GM12878 (cell line): ENCODE results near the gene SLF2.

ENCODE experiments used
- EP300 ChIP-seq, 2 experiments: fragments of 150-350 bp in 1 of 2; IDR thresholded peaks; 2 replicates each; pipeline ENCODE4 v1.6.1; 2011 to 2012; ENCODE audit warnings: low read depth in 2 of 2, low read length in 2 of 2, borderline replicate concordance in 1 of 2, improper control_type of control experiment in 1 of 2, inconsistent platforms in 1 of 2; ENCODE audit not compliant: control insufficient read depth in 1 of 2
- MEF2A ChIP-seq: IDR thresholded peaks from 2 replicates; pipeline ENCODE4 v1.6.1; 2011; ENCODE audit warnings: low read depth, mild to moderate bottlenecking, low read length, moderate library complexity; ENCODE audit not compliant: insufficient read depth
- MYC ChIP-seq: IDR thresholded peaks from 2 replicates; pipeline ENCODE4 v1.6.1; 2011; ENCODE audit warnings: mild to moderate bottlenecking, low read length, moderate library complexity, inconsistent platforms; ENCODE audit not compliant: insufficient read depth, insufficient replicate concordance, insufficient read length, severe bottlenecking
- NRF1 ChIP-seq: conservative IDR thresholded peaks from 2 replicates; pipeline ENCODE4 v1.6.1; 2011; ENCODE audit warnings: mild to moderate bottlenecking, low read depth, low read length, improper control_type of control experiment
- POLR2A ChIP-seq: IDR thresholded peaks from 2 replicates; pipeline ENCODE4 v1.6.1; 2011; ENCODE audit warnings: low read depth, mild to moderate bottlenecking, low read length
- RAD51 ChIP-seq: fragments of 450-650 bp; IDR thresholded peaks from 2 replicates; pipeline ENCODE4 v1.6.1; 2016; ENCODE audit warnings: moderate library complexity, mild to moderate bottlenecking, inconsistent platforms
- TF ChIP-seq, protein P1 (sequence below): IDR thresholded peaks from 2 replicates; pipeline ENCODE4 v1.6.1; 2011; ENCODE audit warnings: low read depth, low read length, improper control_type of control experiment, borderline replicate concordance
- TF ChIP-seq, protein P2 (sequence below): IDR thresholded peaks from 2 replicates; pipeline ENCODE4 v1.6.1; 2012; ENCODE audit warnings: mild to moderate bottlenecking, low read depth, low read length
- TF ChIP-seq, protein P3 (sequence below): fragments of 450-650 bp; IDR thresholded peaks from 2 replicates; pipeline ENCODE4 v1.6.1; 2016; ENCODE audit warnings: mild to moderate bottlenecking, moderate library complexity, borderline replicate concordance
- TF ChIP-seq, protein P4 (sequence below): fragments of 450-650 bp; IDR thresholded peaks from 2 replicates; pipeline ENCODE4 v1.6.1; 2017; ENCODE audit warnings: mild to moderate bottlenecking, low read depth, inconsistent platforms; ENCODE audit not compliant: poor library complexity, severe bottlenecking

DNA sequence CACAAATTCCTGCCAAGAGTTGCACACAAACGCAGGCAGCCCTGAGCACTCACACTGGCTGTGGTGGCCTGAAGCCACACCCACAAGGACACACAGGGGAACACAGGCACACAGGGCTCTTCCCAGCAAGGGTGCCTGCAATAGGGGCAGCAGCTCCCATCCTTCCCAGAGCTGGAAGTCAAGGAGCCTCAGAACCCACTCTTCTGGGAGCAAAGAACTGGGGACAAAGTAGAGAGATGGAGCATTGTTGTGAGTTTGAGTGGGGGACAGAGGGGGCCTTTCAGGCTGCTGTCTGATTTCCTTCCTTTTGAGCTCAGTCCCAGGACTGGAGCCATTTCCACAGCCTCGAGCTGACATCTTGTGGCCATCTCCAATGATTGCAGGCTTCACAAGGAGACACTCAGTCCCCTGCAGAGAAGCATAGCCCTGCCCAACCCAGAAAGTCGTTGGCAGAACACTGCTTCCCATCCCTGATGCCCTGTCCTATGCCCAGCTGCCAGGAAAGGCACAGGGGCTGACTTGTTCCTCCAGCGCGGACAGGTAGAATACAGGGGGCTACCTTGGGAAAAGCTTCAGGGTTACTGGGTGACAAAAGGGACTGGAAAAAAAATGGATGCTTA lies 34.4 kb upstream of the SLF2 start:
- TF ChIP-seq MEF2A (no peak), POLR2A (no peak), RAD51 (no peak), EP300 (IDR thresholded peaks at IDR 0.05; ENCODE audit: borderline replicate concordance in 1 of 2, control insufficient read depth in 1 of 2, low read depth in 2 of 2, low read length in 2 of 2) (no peak), NRF1 (no peak), MYC (no peak)
- TF ChIP-seq, protein P1, sequence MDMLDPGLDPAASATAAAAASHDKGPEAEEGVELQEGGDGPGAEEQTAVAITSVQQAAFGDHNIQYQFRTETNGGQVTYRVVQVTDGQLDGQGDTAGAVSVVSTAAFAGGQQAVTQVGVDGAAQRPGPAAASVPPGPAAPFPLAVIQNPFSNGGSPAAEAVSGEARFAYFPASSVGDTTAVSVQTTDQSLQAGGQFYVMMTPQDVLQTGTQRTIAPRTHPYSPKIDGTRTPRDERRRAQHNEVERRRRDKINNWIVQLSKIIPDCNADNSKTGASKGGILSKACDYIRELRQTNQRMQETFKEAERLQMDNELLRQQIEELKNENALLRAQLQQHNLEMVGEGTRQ: no peak
- TF ChIP-seq, protein P2, sequence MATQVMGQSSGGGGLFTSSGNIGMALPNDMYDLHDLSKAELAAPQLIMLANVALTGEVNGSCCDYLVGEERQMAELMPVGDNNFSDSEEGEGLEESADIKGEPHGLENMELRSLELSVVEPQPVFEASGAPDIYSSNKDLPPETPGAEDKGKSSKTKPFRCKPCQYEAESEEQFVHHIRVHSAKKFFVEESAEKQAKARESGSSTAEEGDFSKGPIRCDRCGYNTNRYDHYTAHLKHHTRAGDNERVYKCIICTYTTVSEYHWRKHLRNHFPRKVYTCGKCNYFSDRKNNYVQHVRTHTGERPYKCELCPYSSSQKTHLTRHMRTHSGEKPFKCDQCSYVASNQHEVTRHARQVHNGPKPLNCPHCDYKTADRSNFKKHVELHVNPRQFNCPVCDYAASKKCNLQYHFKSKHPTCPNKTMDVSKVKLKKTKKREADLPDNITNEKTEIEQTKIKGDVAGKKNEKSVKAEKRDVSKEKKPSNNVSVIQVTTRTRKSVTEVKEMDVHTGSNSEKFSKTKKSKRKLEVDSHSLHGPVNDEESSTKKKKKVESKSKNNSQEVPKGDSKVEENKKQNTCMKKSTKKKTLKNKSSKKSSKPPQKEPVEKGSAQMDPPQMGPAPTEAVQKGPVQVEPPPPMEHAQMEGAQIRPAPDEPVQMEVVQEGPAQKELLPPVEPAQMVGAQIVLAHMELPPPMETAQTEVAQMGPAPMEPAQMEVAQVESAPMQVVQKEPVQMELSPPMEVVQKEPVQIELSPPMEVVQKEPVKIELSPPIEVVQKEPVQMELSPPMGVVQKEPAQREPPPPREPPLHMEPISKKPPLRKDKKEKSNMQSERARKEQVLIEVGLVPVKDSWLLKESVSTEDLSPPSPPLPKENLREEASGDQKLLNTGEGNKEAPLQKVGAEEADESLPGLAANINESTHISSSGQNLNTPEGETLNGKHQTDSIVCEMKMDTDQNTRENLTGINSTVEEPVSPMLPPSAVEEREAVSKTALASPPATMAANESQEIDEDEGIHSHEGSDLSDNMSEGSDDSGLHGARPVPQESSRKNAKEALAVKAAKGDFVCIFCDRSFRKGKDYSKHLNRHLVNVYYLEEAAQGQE: no peak
- TF ChIP-seq, protein P3, sequence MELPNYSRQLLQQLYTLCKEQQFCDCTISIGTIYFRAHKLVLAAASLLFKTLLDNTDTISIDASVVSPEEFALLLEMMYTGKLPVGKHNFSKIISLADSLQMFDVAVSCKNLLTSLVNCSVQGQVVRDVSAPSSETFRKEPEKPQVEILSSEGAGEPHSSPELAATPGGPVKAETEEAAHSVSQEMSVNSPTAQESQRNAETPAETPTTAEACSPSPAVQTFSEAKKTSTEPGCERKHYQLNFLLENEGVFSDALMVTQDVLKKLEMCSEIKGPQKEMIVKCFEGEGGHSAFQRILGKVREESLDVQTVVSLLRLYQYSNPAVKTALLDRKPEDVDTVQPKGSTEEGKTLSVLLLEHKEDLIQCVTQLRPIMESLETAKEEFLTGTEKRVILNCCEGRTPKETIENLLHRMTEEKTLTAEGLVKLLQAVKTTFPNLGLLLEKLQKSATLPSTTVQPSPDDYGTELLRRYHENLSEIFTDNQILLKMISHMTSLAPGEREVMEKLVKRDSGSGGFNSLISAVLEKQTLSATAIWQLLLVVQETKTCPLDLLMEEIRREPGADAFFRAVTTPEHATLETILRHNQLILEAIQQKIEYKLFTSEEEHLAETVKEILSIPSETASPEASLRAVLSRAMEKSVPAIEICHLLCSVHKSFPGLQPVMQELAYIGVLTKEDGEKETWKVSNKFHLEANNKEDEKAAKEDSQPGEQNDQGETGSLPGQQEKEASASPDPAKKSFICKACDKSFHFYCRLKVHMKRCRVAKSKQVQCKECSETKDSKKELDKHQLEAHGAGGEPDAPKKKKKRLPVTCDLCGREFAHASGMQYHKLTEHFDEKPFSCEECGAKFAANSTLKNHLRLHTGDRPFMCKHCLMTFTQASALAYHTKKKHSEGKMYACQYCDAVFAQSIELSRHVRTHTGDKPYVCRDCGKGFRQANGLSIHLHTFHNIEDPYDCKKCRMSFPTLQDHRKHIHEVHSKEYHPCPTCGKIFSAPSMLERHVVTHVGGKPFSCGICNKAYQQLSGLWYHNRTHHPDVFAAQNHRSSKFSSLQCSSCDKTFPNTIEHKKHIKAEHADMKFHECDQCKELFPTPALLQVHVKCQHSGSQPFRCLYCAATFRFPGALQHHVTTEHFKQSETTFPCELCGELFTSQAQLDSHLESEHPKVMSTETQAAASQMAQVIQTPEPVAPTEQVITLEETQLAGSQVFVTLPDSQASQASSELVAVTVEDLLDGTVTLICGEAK: no peak
- TF ChIP-seq, protein P4, sequence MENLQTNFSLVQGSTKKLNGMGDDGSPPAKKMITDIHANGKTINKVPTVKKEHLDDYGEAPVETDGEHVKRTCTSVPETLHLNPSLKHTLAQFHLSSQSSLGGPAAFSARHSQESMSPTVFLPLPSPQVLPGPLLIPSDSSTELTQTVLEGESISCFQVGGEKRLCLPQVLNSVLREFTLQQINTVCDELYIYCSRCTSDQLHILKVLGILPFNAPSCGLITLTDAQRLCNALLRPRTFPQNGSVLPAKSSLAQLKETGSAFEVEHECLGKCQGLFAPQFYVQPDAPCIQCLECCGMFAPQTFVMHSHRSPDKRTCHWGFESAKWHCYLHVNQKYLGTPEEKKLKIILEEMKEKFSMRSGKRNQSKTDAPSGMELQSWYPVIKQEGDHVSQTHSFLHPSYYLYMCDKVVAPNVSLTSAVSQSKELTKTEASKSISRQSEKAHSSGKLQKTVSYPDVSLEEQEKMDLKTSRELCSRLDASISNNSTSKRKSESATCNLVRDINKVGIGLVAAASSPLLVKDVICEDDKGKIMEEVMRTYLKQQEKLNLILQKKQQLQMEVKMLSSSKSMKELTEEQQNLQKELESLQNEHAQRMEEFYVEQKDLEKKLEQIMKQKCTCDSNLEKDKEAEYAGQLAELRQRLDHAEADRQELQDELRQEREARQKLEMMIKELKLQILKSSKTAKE: no peak
